ENCODE measurements around the gene MITF.

The MITF gene

DNA sequence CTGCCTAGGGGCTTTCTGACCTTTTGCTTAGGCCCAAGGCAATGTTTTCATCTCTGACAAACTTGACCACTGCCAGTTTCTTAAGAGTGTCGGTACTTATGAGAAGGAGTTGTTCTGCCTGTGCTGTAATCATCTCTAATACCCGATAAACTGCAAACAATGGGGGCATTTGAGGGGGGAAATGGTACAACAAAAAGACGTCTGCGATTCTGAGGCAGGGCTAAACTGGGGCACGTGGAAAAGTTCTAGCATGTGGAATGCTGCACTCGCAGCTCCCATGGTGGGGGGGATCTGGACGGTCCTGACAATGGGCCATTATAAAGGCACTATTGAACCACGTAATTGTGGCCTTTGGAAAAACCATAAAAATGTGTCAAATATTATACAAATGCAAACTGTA lies 187.1 kb downstream of the MITF start:
- no peak for DNase-seq

GRCh38 chr3:69927571-69927970 lies 188.3 kb downstream of the MITF start:
- DNase-seq, result no peak

DNA sequence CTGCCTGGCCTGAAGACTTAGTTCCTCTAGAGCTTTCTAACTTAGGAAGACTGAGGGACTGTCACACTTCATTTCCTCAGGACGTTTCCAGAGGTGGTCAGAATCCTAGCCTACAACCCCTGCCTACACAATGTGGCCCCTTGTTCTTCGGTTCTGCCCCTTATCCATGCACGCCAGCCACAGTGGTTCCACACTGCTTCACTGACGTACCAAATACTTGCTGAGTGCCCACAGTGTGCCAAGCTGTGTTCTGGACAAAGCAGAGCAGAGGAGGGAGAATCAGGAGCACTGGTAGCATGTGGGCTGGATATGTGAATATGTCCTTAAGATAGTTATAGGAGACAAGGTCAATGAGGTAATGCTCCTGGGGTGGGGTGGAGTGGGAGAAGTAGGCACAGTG lies 189.8 kb downstream of the MITF start:
- DNase-seq, result no peak

DNA sequence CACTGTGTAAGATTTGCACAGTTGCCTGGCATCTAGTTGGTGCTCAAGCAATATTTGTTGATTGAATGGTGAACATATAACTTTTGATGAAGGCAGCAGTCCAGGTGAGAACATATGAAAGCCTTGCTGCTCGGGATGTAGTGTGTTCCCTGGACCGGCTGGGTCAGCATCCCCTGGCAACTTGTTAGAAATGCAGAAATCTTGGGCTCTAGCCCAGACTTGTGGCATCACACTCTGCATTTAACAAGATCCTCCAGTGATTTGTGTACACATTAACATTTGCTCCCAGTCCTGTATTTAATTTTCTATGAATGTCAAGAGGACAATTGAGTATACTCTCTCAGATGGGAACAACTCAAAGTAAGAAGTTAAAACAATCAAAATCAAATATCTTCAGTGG lies 191.3 kb downstream of the MITF start:
- DNase-seq, result no peak

GRCh38 chr3:69932087-69932486 lies 192.8 kb downstream of the MITF start:
- no peak for DNase-seq

GRCh38 chr3:69932501-69932900 lies 193.2 kb downstream of the MITF start:
- no peak for DNase-seq

GRCh38 chr3:69934398-69934797 lies 195.1 kb downstream of the MITF start:
- no peak for DNase-seq

- DNase-seq, result no peak
These were observed 197.0 kb downstream of the MITF start for GRCh38 chr3:69936266-69936665.

- DNase-seq, result no peak
These were observed 198.8 kb downstream of the MITF start for GRCh38 chr3:69938061-69938460.

GRCh38 chr3:69938931-69939330 lies 199.7 kb downstream of the MITF start:
- DNase-seq, result no peak

GRCh38 chr3:69941037-69941436 lies 201.8 kb downstream of the MITF start:
- no peak for DNase-seq

GRCh38 chr3:69941439-69942176 lies 202.3 kb downstream of the MITF start:
- DNase-seq, result no peak

- no peak for DNase-seq
These were observed 205.7 kb downstream of the MITF start for GRCh38 chr3:69944931-69945493.

- DNase-seq, result no peak
These were observed 209.1 kb downstream of the MITF start for GRCh38 chr3:69948246-69948862.

DNA sequence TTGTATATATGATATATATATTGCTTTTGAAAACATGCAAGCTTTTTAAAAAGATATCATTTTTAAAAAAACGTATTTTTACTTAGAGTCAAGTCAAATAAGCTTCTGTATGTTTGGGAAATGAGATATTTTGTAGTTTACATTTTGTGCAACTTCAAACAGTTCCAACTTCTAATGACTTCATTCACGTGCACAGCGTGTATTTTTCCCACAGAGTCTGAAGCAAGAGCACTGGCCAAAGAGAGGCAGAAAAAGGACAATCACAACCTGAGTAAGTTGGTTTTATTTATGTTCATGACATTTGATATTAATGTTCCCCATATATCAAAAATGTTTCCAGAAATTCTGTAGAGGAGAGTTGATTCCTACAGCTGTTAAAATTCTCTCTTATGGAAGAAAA lies 212.4 kb downstream of the MITF start:
- DNase-seq, result no peak

- DNase-seq, result no peak
These were observed 220.3 kb downstream of the MITF start for GRCh38 chr3:69959581-69959980.

- no peak for DNase-seq
These were observed 222.6 kb downstream of the MITF start for GRCh38 chr3:69961706-69962439.

GRCh38 chr3:69963643-69964042 lies 224.4 kb downstream of the MITF start:
- no peak for DNase-seq

GRCh38 chr3:69967156-69967555 lies 227.9 kb downstream of the MITF start:
- DNase-seq, result no peak

- no peak for DNase-seq
These were observed 231.6 kb downstream of the MITF start for GRCh38 chr3:69970827-69971226.

DNA sequence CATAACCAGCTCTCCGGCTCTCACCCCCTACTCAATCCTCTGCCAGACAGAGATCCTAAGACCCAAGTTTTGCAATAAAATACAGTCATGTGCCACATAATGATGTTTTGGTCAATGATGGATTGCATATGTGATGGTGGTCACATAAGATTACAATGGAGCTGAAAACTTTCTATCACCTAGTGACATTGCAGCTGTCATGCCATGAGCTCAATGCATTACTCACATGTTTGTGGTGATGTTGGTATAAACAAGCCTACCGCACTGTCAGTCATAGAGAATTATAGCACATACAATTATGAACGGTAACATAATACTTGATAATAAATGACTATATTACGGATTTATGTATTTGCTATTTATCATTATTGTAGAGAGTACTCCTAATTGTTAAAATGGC lies 233.4 kb downstream of the MITF start:
- no peak for DNase-seq

DNA sequence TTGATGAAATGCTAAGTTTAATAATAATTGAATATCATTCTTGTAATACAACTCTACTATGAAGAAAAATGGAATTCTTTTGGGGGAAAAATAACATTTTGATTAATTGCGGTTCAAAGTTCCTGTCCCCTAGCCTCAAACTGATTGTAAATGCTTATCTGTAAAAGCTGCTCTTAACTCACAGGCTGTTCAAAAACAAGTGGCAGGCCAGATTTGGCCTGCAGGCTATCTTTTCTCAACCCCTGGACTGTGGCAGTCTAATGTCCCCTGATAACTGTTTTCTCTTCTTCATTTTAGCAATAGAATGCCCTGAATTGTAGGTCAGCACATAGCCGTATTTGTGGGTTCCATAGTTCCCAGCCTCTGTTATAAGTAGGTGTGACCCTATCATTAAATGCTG lies 236.8 kb downstream of the MITF start:
- DNase-seq, result no peak

DNA sequence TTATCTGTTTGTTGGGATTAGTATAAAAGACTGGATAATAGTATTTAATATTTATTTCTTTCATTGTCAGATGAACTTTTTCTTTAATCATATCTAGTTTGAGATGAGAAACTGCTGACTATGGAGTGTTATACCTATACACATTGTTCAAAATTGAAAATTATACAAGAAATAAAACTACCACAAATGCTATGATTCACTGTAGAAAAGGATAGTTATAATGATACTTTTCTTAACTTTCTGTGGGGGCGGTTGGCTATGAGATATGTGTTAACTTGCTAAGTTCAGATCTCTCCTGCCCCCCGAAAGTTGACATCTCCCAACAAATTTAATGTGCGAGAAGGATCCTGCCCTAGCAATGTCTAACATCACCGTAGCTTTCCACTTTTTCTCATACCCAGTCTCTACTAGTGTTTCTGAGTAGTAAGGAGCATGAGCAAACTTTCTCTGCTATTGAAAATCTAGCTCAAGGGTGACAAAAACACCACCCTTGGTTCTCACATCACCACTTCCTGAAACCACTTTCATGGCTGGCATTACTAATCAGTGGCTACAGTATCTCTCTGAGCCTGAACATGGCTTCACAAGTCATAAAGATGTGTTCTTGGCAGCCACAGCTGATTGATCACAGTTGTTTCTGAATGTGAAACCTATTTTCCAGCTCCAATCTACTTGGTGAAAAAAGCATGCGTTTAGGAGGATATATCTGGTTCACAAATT lies 244.4 kb downstream of the MITF start:
- no peak for DNase-seq

Measured in CD4-positive, alpha-beta T cell treated with Interleukin-12 subunit alpha and Interleukin-12 subunit beta, for 1 hour (primary cell).